ENCODE data around the gene TIMM23B.
"Not testable (repeated sequence)": the region's sequence is repeated elsewhere in the genome, so short reads cannot be mapped to it uniquely, and the experiment has no call there.

Gene TIMM23B

DNA sequence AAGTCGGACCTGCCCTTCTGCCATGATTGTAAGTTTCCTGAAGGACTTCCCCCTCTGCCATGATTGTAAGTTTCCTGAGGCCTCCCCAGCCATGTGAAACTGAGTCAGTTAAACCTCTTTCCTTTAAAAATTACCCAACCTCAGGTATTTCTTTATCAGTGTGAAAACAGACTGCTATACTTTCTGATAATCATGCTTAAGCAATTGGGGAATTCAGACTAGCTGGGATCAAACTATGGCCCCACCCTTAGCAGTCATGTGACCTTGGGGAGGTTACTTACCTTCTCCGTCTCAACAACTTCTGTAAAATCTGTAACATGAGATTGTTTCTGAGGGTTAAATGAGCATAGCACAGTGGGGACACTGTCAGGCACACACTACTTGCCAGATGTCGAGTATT, 45.4 kb downstream of the TIMM23B start:
- DNase-seq, result not testable (repeated sequence)

DNA sequence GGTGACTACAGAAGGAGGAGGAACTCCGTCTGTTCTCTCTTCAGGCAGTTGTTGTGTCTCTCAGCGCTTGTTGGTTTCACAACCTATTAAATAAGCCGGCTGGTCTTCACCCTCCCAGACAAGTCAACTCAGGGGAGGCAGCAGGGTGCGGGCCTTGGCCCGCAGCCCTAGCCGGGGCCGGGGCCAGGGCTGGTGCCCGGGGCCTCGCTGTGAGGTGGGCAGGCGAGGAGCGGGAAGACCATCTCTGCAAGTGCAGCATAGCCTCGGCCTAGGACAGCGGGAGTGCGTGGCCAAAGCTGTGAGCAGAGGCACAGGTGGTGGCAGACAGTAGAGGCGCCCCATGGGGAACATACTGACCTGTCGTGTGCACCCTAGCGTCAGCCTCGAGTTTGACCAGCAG, 46.5 kb downstream of the TIMM23B start, which contains the start of gene AGAP6:
TSS of gene AGAP6 (plus strand) at position 31 of the 400 bp plus-strand sequence. CDS start at position 341, 310 bp downstream.
- DNase-seq, result not testable (repeated sequence)

DNA sequence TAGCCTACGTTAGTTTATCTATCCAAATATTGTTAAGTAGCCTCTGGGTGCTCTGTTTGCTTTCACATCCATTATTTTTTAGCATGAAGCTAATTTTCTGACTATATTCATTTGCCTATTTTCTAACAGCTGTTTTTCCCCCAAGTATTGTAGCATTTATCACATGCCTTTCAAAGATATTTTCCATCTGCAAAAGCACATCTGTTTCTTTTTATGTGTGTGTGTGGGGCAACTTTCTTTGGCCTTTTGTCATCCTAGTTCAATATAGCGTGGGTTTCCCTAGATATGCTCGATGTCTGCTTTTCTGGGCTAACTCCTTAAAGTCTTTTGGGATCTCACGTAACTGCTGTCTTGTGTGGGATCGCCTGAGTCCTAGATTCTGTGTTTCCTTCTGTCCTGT, 53.5 kb downstream of the TIMM23B start:
- DNase-seq, result not testable (repeated sequence)

DNA sequence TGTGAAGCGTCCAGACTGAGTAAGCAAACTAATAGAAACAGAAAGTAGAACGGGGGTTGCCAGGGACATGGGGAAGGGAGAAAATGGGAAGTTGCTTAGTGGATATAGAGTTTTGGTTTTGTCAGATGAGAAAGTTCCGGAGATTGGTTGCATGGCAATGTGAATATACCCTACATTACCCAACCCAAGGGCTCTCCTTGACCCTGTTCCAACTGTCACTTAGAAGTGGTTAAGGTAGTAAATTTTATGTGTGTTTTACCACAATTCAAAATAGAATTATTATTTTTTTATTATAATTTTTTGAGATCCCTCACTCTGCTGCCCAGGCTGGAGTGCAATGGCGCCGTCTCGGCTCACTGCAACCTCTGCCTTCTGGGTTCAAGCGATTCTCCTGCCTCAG, 72.2 kb downstream of the TIMM23B start:
- not testable (repeated sequence) for DNase-seq

DNA sequence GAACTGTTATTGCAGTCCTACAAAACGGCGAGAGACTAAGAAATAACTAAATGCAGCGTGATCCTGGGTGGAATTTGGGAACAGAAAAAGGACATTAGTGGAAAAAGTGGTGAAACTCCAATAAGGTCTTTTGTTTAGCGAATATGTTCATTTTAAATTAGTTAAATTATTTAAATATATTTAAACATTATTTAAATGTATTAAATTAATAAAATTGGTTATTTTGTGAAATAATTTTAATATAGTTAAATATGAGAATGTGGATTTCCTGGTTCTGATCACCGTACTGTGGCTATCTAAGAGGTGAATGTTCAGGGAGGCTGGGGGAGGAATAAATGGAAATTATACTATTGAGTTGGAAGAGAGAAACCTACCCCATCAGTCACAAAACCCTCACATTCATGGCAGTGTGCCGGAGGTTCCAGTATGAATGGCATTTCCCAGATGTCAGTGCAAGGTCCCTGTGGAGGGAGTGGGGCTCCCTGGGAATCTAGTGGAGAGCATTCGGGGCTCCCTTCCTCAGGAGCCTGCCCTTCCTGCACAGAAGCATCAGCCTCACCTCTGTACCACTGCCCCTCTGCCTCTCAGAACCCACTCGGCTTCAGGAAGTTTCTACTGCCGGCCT, 73.9 kb downstream of the TIMM23B start:
- DNase-seq, result not testable (repeated sequence)

DNA sequence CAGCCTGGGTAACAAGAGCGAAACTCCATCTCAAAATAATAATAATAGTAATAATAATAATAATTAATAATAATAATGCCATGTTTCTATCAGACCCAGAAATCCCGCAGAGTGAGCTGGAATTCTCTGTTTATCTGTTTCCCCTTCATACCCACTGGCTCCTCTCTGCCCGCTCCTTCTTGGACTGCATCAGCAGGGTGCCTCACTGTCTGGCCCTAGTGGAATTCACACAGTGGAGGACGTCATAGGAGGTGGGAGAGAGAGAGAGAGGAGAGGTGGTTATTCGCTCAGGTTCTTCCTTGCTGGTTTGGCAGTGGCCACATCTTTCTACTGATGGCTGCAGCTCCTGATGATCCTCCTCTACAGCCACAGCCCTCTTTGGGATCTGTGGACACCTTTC, 75.1 kb downstream of the TIMM23B start:
- not testable (repeated sequence) for DNase-seq

DNA sequence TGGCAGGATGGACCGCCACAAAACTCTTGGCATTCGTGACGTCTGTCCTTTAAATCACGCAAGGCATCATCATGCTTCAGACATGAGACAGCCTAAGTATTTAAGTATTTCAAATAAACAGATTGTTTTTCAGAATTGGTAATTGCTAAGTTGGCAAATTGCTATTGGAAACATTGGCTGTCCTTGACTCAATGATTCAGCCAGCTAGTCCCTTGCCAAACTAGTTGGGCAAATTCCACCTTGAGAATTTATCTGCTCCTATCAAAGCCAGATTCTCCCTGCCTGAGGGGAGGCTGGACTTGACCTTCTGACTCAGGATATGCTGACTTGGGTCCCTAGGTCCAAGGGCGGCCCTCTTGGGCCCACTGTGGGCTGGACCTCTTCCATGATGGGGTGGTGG, 75.8 kb downstream of the TIMM23B start:
- not testable (repeated sequence) for DNase-seq

DNA sequence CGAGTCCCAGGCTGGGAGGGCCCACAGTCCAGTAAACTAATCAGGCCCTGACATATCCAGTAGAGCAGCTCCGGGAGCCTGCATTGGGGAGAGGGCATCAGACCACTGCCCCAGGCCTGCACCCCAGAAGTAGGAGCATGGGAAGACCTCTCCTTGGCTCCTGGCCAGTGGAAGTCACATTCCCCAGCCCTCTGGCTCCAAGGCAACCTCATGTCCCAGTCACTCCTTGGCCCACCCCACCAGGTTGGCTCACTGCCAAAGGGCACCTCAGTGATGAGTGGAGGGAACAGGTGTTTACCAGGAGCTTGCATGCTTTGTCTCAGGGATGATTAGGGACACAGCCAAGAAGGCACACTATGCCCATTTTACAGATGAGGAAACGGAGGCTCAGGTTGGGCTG, 77.4 kb downstream of the TIMM23B start:
- DNase-seq, result not testable (repeated sequence)

DNA sequence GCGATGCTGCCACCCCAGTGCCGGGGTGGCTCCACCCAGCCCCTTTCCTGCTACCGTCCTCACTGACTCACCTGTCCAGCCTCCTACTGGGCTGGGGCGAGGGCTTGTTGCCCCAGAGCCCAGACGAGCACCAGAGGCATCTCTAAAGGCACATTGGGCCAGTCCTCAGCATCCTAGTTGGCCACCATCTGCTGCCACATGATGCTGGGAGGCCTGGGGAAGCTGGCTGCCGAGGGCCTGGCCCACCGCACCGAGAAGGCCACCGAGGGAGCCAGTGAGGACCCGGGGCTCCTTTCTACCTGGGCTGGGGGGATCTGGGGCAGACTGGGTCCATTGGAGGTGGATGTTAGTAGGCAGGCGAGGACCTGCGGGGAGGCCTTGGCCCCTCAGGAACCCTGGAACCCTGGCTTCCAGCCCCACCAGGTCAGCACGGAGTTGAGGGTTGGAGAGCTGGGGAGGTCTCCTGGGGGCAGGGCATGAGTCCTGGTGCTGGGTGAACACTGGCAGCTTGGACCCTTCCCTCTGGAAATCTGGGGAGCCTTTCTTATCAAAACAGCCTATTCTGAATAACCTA, 78.7 kb downstream of the TIMM23B start:
- not testable (repeated sequence) for DNase-seq

DNA sequence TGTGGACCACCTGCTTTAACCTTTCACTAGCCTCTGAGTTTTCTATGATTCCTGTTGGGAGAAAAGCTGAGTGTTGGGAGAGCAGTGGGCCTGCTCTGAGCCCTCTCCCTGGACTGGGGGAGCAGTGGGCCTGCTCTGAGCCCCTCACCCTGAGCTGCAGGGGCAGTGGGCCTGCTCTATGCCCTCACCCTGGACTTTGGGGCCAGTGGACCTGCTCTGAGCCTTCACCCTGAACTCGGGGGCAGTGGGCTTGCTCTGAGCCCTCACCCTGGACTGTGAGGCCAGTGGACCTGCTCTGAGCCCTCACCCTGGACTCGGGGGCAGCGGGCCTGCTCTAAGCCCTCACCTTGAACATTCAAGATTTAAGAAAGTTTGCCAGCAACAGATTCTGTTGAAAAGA, 79.8 kb downstream of the TIMM23B start:
- DNase-seq, result no peak
